Measurements from ENCODE around the gene TMTC3. TPM values are rescaled to one million over a fixed set of nuclear protein-coding genes. Genes with fewer than 3 reads are reported as not detected.
"Not testable (repeated sequence)": the region's sequence is repeated elsewhere in the genome, so short reads cannot be mapped to it uniquely, and the experiment has no call there.

TMTC3 gene
- total RNA-seq, 1 donor from 2014 or later: 22.6 TPM

- no peak for DNase-seq (ENCODE audit: low spot score)
Observed at GRCh38 chr12:88166179-88166578, 24.1 kb downstream of the TMTC3 start.

GRCh38 chr12:88167384-88167783 is 25.3 kb downstream of the TMTC3 start:
- no peak for DNase-seq (ENCODE audit: low spot score)

GRCh38 chr12:88172844-88173407 is 30.8 kb downstream of the TMTC3 start:
- no peak for DNase-seq (ENCODE audit: low spot score)

- DNase-seq (ENCODE audit: low spot score): no peak
Observed at GRCh38 chr12:88175544-88175943, 33.4 kb downstream of the TMTC3 start.

GRCh38 chr12:88179436-88180014 is 37.4 kb downstream of the TMTC3 start:
- DNase-seq (ENCODE audit: low spot score): no peak

GRCh38 chr12:88181881-88182280 is 39.8 kb downstream of the TMTC3 start:
- no peak for DNase-seq (ENCODE audit: low spot score)

GRCh38 chr12:88182416-88182815 is 40.3 kb downstream of the TMTC3 start:
- DNase-seq (ENCODE audit: low spot score): no peak

- DNase-seq (ENCODE audit: low spot score): no peak
Observed at GRCh38 chr12:88184196-88184595, 42.1 kb downstream of the TMTC3 start.

DNA sequence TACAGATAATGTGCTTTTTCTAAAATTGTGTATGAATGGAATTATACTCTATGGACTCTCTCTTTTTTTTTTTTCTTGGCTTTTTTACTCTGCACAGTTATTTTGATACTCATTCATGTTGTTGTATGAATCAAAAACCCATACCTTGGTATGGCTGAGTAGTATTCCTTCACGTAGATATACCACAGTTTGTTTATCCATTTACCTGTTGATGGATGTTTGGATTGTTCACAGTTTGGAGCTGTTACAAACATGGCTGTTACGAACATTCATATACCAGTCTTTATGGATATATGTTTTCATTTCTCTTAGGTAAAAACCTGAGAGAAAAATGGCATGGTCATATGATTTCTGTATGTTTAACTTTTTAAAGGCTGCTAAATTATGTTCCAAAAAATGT is 43.2 kb downstream of the TMTC3 start:
- no peak for DNase-seq (ENCODE audit: low spot score)

DNA sequence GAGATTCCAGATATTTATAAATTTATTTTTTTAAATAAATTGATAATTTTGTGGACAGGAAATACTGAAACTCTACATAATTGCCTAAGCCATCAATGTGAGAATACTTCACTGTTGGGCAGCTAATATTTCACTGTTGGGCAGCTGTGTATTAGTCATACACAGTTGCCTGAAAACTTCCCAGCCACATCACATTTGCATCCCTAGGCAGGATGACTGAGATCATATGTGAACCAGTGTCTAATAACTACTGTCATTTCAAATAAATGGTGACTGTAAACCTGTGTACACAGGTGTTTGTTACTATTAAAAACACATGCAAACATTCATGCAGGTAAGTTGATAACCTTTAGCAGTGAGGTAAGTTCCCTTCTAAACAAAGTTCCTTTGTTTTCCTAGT is 43.9 kb downstream of the TMTC3 start:
- no peak for DNase-seq (ENCODE audit: low spot score)

- no peak for DNase-seq (ENCODE audit: low spot score)
Observed at GRCh38 chr12:88187571-88187970, 45.5 kb downstream of the TMTC3 start.

GRCh38 chr12:88188180-88188579 is 46.1 kb downstream of the TMTC3 start:
- no peak for DNase-seq (ENCODE audit: low spot score)

- no peak for DNase-seq (ENCODE audit: low spot score)
Observed at GRCh38 chr12:88192426-88192825, 50.3 kb downstream of the TMTC3 start.

DNA sequence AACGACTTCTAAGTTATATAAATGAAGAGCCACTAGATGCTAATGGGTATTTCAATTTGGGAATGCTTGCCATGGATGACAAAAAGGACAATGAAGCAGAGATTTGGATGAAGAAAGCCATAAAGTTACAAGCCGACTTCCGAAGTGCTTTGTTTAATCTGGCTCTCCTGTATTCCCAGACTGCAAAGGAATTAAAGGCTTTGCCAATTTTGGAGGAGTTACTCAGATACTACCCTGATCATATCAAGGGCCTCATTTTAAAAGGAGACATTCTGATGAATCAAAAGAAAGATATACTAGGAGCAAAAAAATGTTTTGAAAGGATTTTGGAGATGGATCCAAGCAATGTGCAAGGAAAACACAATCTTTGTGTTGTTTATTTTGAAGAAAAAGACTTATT is 52.8 kb downstream of the TMTC3 start:
- no peak for DNase-seq (ENCODE audit: low spot score)

DNA sequence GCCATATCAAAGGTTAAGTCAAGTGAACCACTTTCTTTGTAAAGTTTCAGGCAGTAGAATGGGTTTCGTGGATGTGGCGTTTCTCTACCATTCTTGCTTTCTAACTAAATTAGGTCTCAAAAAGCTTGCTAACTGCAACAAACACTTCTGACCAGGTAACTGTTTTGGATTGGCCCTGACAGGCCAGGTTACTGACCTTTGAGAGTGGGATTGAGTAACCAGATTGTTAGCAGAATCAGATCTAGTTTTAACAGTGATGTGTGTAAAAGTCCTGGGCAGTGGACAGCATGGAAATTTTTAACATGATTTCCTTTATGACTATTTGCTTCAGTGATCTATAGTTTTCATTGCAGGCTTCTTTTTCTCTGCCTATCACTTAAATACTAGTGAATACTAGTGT is 57.9 kb downstream of the TMTC3 start:
- DNase-seq (ENCODE audit: low spot score): no peak

GRCh38 chr12:88202500-88202899 is 60.4 kb downstream of the TMTC3 start:
- DNase-seq (ENCODE audit: low spot score): no peak

GRCh38 chr12:88206601-88207000 is 64.5 kb downstream of the TMTC3 start:
- no peak for DNase-seq (ENCODE audit: low spot score)

- DNase-seq (ENCODE audit: low spot score): no peak
Observed at GRCh38 chr12:88207921-88208620, 66.0 kb downstream of the TMTC3 start.

DNA sequence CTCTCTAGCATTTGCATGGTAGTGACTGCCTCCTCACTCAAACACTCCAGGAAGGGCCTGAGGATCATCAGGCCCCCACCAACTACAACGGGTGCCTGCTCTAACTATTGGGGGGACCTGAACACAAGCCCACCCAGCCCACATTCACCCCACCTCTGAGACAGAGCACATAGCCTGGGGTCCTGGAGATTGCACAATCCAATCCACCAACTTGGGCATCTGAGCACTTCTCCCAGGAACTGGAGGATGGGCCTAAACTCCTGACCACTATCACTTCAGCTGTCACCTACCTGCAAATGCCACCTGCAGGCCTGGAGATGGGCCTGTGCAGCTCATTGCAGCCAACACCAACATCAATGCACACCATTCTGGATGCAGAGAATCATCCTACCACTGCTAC is 66.6 kb downstream of the TMTC3 start:
- DNase-seq (ENCODE audit: low spot score): no peak

GRCh38 chr12:88210311-88210710 is 68.2 kb downstream of the TMTC3 start:
- not testable (repeated sequence) for DNase-seq (ENCODE audit: low spot score)

DNA sequence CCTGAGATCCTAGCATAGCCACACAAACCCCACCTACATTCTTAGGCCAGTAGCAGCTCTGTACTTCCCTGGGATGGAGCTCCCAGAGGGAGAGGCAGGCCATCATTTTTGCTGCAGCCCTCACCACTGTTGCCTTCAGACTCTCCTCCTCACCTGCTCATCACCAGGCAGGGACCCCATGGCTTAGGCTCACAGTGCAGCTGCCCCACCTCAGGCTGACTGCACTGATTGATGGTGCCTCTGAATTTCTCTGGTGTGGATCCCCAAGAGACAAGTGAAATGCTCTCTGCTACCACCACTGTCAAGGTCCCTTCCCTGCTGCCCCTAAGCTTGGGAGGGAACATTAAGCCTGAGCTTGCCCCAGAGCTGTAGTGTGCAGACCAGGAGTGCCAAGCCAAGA is 76.2 kb downstream of the TMTC3 start:
- DNase-seq (ENCODE audit: low spot score): no peak

GRCh38 chr12:88219861-88220260 is 77.8 kb downstream of the TMTC3 start:
- DNase-seq (ENCODE audit: low spot score): no peak

DNA sequence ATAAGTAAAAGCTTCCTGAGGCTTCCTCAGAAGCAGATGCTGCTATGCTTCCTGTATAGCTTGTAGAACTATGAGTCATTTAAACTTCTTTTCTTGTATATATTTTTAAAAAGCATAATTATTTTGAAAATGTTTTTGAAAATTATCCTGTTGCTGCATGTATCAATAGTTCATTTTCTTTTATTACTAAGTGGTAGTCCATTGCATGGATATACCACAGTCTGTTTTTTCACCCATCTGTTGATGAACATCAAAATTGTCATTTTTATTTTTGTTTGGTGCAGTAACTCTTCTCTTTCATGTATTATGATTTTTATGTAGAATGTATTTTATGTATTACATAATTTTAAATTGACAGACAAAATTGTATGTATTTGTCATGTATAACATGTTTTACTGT is 81.4 kb downstream of the TMTC3 start:
- DNase-seq (ENCODE audit: low spot score): no peak

DNA sequence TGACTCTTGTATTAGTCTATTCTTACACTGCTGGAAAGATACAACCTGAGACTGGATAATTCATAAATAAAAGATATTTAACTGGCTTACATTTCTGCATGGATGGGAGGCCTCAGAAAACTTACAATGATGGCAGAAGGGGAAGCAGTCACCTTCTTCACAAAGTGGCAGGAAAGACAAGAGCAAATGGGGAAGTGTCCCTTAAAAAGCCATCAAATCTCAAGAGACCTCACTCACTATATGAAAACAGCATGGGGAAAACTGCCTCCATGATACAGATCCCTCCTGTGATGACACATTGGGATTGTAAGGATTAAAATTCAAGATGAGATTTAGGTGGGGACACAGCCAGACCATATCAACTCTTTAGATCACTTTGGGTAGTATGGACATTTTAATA is 83.7 kb downstream of the TMTC3 start:
- no peak for DNase-seq (ENCODE audit: low spot score)

Measured in mucosa of gallbladder (tissue), 1 donor.